Measurements from ENCODE around the gene OR8H3.
"Not testable (repeated sequence)": the region's sequence is repeated elsewhere in the genome, so short reads cannot be mapped to it uniquely, and the experiment has no call there.

OR8H3 gene

GRCh38 chr11:56122073-56122472 is at the start of gene OR8H3:
Gene OR8H3, plus strand, starts transcription at chr11:56122373. Its CDS starts 0 bp downstream, at chr11:56122373.
- DNase-seq: no peak

GRCh38 chr11:56089697-56090096 is 32.5 kb upstream of the OR8H3 start:
- DNase-seq: no peak

- DNase-seq: no peak
These were observed 29.2 kb upstream of the OR8H3 start, which contains the start of gene OR8I2 for GRCh38 chr11:56093008-56093407. Gene OR8I2, plus strand, starts transcription at chr11:56093308. Its CDS starts 0 bp downstream, at chr11:56093308.

GRCh38 chr11:56103210-56103737 is 18.9 kb upstream of the OR8H3 start, which contains the start of gene OR8H2:
Gene OR8H2, plus strand, starts transcription at chr11:56103687. Its CDS starts 1,356 bp downstream, at chr11:56105043.
- no peak for DNase-seq

- DNase-seq: no peak
These were observed 18.0 kb downstream of the OR8H3 start, which contains the start of gene OR8J3 for GRCh38 chr11:56140151-56140661. Gene OR8J3, minus strand, starts transcription at chr11:56140201. Its CDS starts 2,483 bp downstream, at chr11:56137718.

- not testable (repeated sequence) for DNase-seq
These were observed 21.5 kb downstream of the OR8H3 start for GRCh38 chr11:56143681-56144080.

GRCh38 chr11:56151376-56151775 is 29.2 kb downstream of the OR8H3 start:
- no peak for DNase-seq

- no peak for DNase-seq
These were observed 30.2 kb downstream of the OR8H3 start for GRCh38 chr11:56152333-56152732.

- no peak for DNase-seq
These were observed 38.0 kb downstream of the OR8H3 start, which contains the start of gene OR8K5 for GRCh38 chr11:56160217-56160616. Gene OR8K5, minus strand, starts transcription at chr11:56160317. Its CDS starts 0 bp downstream, at chr11:56160317.

- DNase-seq: no peak
These were observed 41.6 kb downstream of the OR8H3 start for GRCh38 chr11:56163804-56164203.

GRCh38 chr11:56172256-56172830 is 50.2 kb downstream of the OR8H3 start:
- no peak for DNase-seq
